ENCODE results near the gene NACA. TPM values are rescaled to one million over a fixed set of nuclear protein-coding genes. Genes with fewer than 3 reads are reported as not detected.
"Not testable (repeated sequence)": the region's sequence is repeated elsewhere in the genome, so short reads cannot be mapped to it uniquely, and the experiment has no call there.

Gene NACA
- polyA plus RNA-seq, 1 donor (not counting 4 experiments of a cell fraction or from before 2014, with no cell fraction given), result 953 TPM

DNA sequence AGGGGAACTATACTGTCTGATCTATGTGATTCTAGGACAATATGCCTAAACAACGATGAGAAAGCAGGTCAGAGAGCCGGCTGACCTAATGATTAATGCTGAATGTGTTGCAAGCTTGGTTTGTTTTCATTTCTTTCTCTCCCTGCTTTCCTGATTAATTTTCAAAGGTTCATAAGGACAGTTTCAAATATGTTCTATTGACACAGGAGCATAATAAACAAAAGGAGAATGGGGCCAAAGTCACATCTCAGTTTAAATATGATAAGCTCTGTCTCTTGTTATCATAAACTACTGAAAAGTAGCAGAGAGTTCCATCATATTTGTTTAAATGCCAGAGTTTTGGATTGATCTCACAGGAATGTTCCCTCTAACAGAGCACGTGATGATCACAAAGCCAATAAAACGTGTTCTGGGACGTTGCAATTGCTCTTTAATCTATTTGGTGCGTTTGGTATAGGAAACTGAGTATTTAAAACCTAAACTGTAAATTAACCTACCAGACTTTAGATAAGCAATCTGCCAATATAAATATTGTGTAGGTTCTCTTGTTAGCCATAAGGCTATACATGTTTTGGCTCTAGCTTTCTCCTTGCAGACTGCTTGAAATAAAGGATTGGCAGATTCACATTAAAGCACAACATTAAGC lies 34.3 kb upstream of the NACA start:
- TF ChIP-seq, protein P1, sequence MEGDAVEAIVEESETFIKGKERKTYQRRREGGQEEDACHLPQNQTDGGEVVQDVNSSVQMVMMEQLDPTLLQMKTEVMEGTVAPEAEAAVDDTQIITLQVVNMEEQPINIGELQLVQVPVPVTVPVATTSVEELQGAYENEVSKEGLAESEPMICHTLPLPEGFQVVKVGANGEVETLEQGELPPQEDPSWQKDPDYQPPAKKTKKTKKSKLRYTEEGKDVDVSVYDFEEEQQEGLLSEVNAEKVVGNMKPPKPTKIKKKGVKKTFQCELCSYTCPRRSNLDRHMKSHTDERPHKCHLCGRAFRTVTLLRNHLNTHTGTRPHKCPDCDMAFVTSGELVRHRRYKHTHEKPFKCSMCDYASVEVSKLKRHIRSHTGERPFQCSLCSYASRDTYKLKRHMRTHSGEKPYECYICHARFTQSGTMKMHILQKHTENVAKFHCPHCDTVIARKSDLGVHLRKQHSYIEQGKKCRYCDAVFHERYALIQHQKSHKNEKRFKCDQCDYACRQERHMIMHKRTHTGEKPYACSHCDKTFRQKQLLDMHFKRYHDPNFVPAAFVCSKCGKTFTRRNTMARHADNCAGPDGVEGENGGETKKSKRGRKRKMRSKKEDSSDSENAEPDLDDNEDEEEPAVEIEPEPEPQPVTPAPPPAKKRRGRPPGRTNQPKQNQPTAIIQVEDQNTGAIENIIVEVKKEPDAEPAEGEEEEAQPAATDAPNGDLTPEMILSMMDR (optimal IDR thresholded peaks at IDR 0.05 in 1 of 3, IDR thresholded peaks at IDR 0.05 in 1 of 3, conservative IDR thresholded peaks at IDR 0.05 in 1 of 3; ENCODE audit: extremely low read depth in 1 of 3, insufficient read depth in 2 of 3, low read length in 3 of 3), result no peak
- no peak for TF ChIP-seq EZH2 (IDR thresholded peaks at IDR 0.05; ENCODE audit: low read length)
- H2AFZ ChIP-seq (ENCODE audit: control insufficient read depth, low read length), result no peak overlapping the region
- H3K9me3 ChIP-seq (ENCODE audit: control insufficient read depth, low read depth, low read length), result peaks cover 3% of the 10 kb centered on the region
- DNase-seq (ENCODE audit: low read depth, low spot score) (no peak), FAIRE-seq (no peak)
- no peaks in the 10 kb centered on the region for H3K27me3 ChIP-seq (ENCODE audit: control insufficient read depth, extremely low read depth, insufficient read depth, low read length)
- no peaks in the 10 kb centered on the region for H3K36me3 ChIP-seq (ENCODE audit: control insufficient read depth in 2 of 2, extremely low read depth in 1 of 2, insufficient read depth in 2 of 2, low read length in 2 of 2)
- no peaks in the 10 kb centered on the region for H4K20me1 ChIP-seq (ENCODE audit: control insufficient read depth, extremely low read depth, insufficient read depth, low read length)
- dilution Hi-C loops (cut with MboI; ENCODE audit: extremely low pct_ligation_motif_present, low sequenced_read_pairs), result loop anchor here (10.0 kb wide), 1 partner anchor 245 kb away; the partner anchor contains the start of gene ZBTB39
- H3K27ac ChIP-seq (ENCODE audit: control insufficient read depth, insufficient read depth, low read length), result no peak overlapping the region
- no peak overlapping the region for H3K9ac ChIP-seq (ENCODE audit: control insufficient read depth, extremely low read depth, insufficient read depth, low read length)
- no peaks in the 10 kb centered on the region for H3K9me1 ChIP-seq (ENCODE audit: control insufficient read depth, extremely low read depth, insufficient read depth, low read length)
- H3K79me2 ChIP-seq (ENCODE audit: control insufficient read depth, insufficient read depth, low read length), result no peaks in the 10 kb centered on the region
- no peak overlapping the region for H3K4me2 ChIP-seq (ENCODE audit: control insufficient read depth, extremely low read depth, insufficient read depth, low read depth, low read length)
- no peak overlapping the region for H3K4me3 ChIP-seq (ENCODE audit: control insufficient read depth in 2 of 3, extremely low read depth in 1 of 3, insufficient read depth in 2 of 3, low read depth in 1 of 3, low read length in 3 of 3)
- H3K4me1 ChIP-seq (ENCODE audit: control insufficient read depth, extremely low read depth, insufficient read depth, low read length), result no peaks in the 10 kb centered on the region

DNA sequence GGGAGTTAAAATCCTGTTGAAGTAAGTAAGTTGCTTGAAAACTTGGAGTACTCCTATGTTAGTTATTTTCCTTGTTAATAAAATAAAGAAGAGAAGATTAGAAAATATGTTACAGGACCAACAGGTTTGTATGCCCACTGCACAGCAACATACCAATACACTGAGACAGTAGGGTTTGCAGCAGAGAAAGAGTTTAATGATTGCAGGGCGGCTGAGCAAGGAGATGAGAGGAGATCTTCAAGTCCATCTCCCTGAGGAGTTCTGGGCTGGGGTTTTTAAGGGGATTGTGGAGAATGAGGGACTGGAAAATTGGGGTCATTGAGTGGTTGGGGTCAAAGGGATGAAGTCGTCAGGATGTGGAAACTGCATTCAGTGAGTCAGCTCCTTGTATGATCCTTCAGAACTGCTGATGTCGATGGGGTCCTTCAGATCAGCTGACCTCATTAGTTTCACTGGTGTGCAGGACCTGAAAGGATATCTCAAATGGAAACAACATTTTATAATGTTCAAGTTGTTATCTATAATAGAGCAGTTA lies 33.7 kb upstream of the NACA start:
- H3K4me3 ChIP-seq (ENCODE audit: control insufficient read depth in 2 of 3, extremely low read depth in 1 of 3, insufficient read depth in 2 of 3, low read depth in 1 of 3, low read length in 3 of 3), result no peak overlapping the region
- dilution Hi-C loops (cut with MboI; ENCODE audit: extremely low pct_ligation_motif_present, low sequenced_read_pairs), result loop anchor here (10.0 kb wide), 1 partner anchor 246 kb away; the partner anchor contains the start of gene ZBTB39
- TF ChIP-seq, protein P1 (optimal IDR thresholded peaks at IDR 0.05 in 1 of 3, IDR thresholded peaks at IDR 0.05 in 1 of 3, conservative IDR thresholded peaks at IDR 0.05 in 1 of 3; ENCODE audit: extremely low read depth in 1 of 3, insufficient read depth in 2 of 3, low read length in 3 of 3), result no peak
- no peak for TF ChIP-seq EZH2 (IDR thresholded peaks at IDR 0.05; ENCODE audit: low read length)
- no peaks in the 10 kb centered on the region for H3K4me1 ChIP-seq (ENCODE audit: control insufficient read depth, extremely low read depth, insufficient read depth, low read length)
- H2AFZ ChIP-seq (ENCODE audit: control insufficient read depth, low read length), result no peak overlapping the region
- no peaks in the 10 kb centered on the region for H3K27me3 ChIP-seq (ENCODE audit: control insufficient read depth, extremely low read depth, insufficient read depth, low read length)
- no peaks in the 10 kb centered on the region for H3K36me3 ChIP-seq (ENCODE audit: control insufficient read depth in 2 of 2, extremely low read depth in 1 of 2, insufficient read depth in 2 of 2, low read length in 2 of 2)
- no peak overlapping the region for H3K27ac ChIP-seq (ENCODE audit: control insufficient read depth, insufficient read depth, low read length)
- no peaks in the 10 kb centered on the region for H3K79me2 ChIP-seq (ENCODE audit: control insufficient read depth, insufficient read depth, low read length)
- H3K9me1 ChIP-seq (ENCODE audit: control insufficient read depth, extremely low read depth, insufficient read depth, low read length), result no peaks in the 10 kb centered on the region
- no peak overlapping the region for H3K9ac ChIP-seq (ENCODE audit: control insufficient read depth, extremely low read depth, insufficient read depth, low read length)
- H4K20me1 ChIP-seq (ENCODE audit: control insufficient read depth, extremely low read depth, insufficient read depth, low read length), result no peaks in the 10 kb centered on the region
- H3K9me3 ChIP-seq (ENCODE audit: control insufficient read depth, low read depth, low read length), result peaks cover 3% of the 10 kb centered on the region
- no peak overlapping the region for H3K4me2 ChIP-seq (ENCODE audit: control insufficient read depth, extremely low read depth, insufficient read depth, low read depth, low read length)
- DNase-seq (ENCODE audit: low read depth, low spot score), result no peak
- FAIRE-seq, result no peak

DNA sequence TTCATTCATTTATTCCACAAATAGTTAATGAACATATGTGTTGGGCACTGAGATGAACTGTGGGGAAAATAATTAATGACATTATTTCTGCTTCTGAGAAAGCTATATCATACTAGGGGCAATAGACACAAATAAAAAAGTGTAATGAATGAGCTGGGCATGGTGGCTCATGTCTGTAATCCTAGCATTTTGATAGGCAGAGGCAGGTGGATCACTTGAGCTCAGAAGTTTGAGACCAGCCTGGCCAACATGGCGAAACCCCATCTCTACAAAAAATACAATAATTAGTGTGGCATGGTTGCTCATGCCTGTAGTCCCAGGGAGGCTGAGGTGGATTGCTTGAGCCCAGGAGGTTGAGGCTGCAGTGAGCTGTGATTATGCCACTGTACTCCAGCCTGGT lies 32.9 kb upstream of the NACA start:
- DNase-seq (ENCODE audit: low read depth, low spot score); H2AFZ ChIP-seq (ENCODE audit: control insufficient read depth, low read length); FAIRE-seq; H3K4me1 ChIP-seq (ENCODE audit: control insufficient read depth, extremely low read depth, insufficient read depth, low read length); H3K9me1 ChIP-seq (ENCODE audit: control insufficient read depth, extremely low read depth, insufficient read depth, low read length); H3K79me2 ChIP-seq (ENCODE audit: control insufficient read depth, insufficient read depth, low read length); H3K36me3 ChIP-seq (ENCODE audit: control insufficient read depth in 2 of 2, extremely low read depth in 1 of 2, insufficient read depth in 2 of 2, low read length in 2 of 2); H3K27ac ChIP-seq (ENCODE audit: control insufficient read depth, insufficient read depth, low read length); H3K4me3 ChIP-seq (ENCODE audit: control insufficient read depth in 2 of 3, extremely low read depth in 1 of 3, insufficient read depth in 2 of 3, low read depth in 1 of 3, low read length in 3 of 3); H3K27me3 ChIP-seq (ENCODE audit: control insufficient read depth, extremely low read depth, insufficient read depth, low read length); H3K9me3 ChIP-seq (ENCODE audit: control insufficient read depth, low read depth, low read length); H3K4me2 ChIP-seq (ENCODE audit: control insufficient read depth, extremely low read depth, insufficient read depth, low read depth, low read length); H4K20me1 ChIP-seq (ENCODE audit: control insufficient read depth, extremely low read depth, insufficient read depth, low read length); H3K9ac ChIP-seq (ENCODE audit: control insufficient read depth, extremely low read depth, insufficient read depth, low read length): not testable (repeated sequence)
- dilution Hi-C loops (cut with MboI; ENCODE audit: extremely low pct_ligation_motif_present, low sequenced_read_pairs), result loop anchor here (10.0 kb wide), 1 partner anchor 247 kb away; the partner anchor contains the start of gene ZBTB39
